Measurements from ENCODE around the gene KRT39. TPM values are rescaled to one million over a fixed set of nuclear protein-coding genes. Genes with fewer than 3 reads are reported as not detected.

The KRT39 gene
- total RNA-seq, 1 donor from 2014 or later, result 3.1 TPM

DNA sequence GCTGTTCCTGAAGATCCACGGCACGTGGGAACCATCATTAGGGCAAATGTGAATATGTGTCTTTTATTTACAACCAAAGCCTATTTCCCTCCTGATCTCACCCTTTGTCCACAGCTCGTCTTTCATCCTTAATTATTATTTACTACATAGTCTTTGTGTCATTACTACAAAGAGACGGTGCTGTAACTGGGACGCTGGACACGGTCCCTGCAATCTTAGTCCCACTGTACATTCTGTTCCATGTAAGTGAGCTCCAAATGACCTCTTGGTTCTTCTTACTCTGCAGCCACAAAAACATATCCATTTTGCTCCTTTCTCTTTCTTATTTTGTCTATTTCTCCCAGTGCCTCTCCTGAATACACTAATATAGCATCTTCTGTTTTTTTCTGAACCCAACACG is 16.6 kb downstream of the KRT39 start:
- no peak overlapping the region for H3K4me3 ChIP-seq (ENCODE audit: low read length in 3 of 3)
- no peak overlapping the region for H3K9ac ChIP-seq (ENCODE audit: low read depth in 1 of 3, low read length in 3 of 3)
- peaks cover 0 to 24% (median 12%) of the 10 kb centered on the region in 3 donors for H3K4me1 ChIP-seq (ENCODE audit: control insufficient read depth in 3 of 3, insufficient read depth in 3 of 3, low read length in 3 of 3)
- no peak overlapping the region for H3K27ac ChIP-seq (ENCODE audit: low read depth, low read length)
- no peaks in the 10 kb centered on the region for H3K36me3 ChIP-seq (ENCODE audit: control insufficient read depth in 3 of 3, insufficient read depth in 3 of 3, low read length in 3 of 3)
- peaks cover 0 to 10% (median 8%) of the 10 kb centered on the region in 3 donors for H3K27me3 ChIP-seq (ENCODE audit: control insufficient read depth in 3 of 3, insufficient read depth in 3 of 3, low read length in 3 of 3)
- no peaks in the 10 kb centered on the region for H3K9me3 ChIP-seq (ENCODE audit: control insufficient read depth in 3 of 3, low read length in 3 of 3)

DNA sequence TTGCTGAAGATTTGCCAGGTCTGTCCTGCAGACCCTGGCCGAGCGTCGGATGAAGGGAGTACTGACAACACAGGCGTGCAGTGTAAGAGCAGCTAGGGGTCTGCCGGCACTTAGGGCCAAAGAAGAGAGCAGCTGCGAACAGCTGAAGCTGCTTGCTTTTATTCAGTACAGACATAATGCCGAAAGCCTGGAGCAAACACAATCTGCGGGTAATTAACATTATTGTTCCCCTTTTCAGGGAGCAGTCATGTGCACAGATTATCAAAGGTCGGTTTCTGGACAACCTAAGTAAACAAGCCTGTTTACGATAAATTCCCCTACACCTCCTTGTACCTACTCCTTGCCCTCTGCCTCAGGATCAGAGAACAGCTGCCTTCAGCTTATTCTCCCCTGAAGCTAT is 17.3 kb downstream of the KRT39 start:
- peaks cover 0 to 10% (median 8%) of the 10 kb centered on the region in 3 donors for H3K27me3 ChIP-seq (ENCODE audit: control insufficient read depth in 3 of 3, insufficient read depth in 3 of 3, low read length in 3 of 3)
- no peaks in the 10 kb centered on the region for H3K9me3 ChIP-seq (ENCODE audit: control insufficient read depth in 3 of 3, low read length in 3 of 3)
- H3K9ac ChIP-seq (ENCODE audit: low read depth in 1 of 3, low read length in 3 of 3), result no peak overlapping the region

DNA sequence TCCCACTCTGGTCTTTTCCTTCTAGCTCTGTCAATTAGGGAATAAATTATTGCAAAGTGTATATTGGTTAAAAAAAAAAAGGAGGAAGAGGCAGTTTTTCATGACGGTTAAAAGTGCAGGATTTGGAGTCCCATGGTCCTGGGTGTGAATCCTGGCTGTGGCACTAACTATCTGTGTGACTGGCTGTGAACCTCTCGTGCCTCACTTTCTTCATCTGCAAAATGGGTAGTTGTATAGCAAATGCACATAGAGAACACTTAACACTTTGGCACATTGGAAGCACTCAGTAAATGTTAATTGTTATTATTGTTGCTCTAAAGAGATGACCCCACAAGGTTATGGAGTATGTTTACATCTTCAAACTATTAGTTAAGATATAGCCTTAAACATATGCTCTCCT is 18.8 kb downstream of the KRT39 start:
- no peaks in the 10 kb centered on the region for H3K9me3 ChIP-seq (ENCODE audit: control insufficient read depth in 3 of 3, low read length in 3 of 3)
- H3K4me1 ChIP-seq (ENCODE audit: control insufficient read depth in 3 of 3, insufficient read depth in 3 of 3, low read length in 3 of 3), result peaks cover 0 to 21% (median 7%) of the 10 kb centered on the region in 3 donors
- no peaks in the 10 kb centered on the region for H3K36me3 ChIP-seq (ENCODE audit: control insufficient read depth in 3 of 3, insufficient read depth in 3 of 3, low read length in 3 of 3)
- no peak overlapping the region for H3K27ac ChIP-seq (ENCODE audit: low read depth, low read length)
- H3K4me3 ChIP-seq (ENCODE audit: low read length in 3 of 3), result no peak overlapping the region
- no peak overlapping the region for H3K9ac ChIP-seq (ENCODE audit: low read depth in 1 of 3, low read length in 3 of 3)
- H3K27me3 ChIP-seq (ENCODE audit: control insufficient read depth in 3 of 3, insufficient read depth in 3 of 3, low read length in 3 of 3), result peaks cover 0 to 10% (median 8%) of the 10 kb centered on the region in 3 donors

More for the DNA sequence above, 17.3 kb downstream of the KRT39 start:
- H3K27ac ChIP-seq (ENCODE audit: low read depth, low read length), result no peak overlapping the region
- H3K4me3 ChIP-seq (ENCODE audit: low read length in 3 of 3), result no peak overlapping the region
- H3K36me3 ChIP-seq (ENCODE audit: control insufficient read depth in 3 of 3, insufficient read depth in 3 of 3, low read length in 3 of 3), result no peaks in the 10 kb centered on the region
- H3K4me1 ChIP-seq (ENCODE audit: control insufficient read depth in 3 of 3, insufficient read depth in 3 of 3, low read length in 3 of 3), result peaks cover 0 to 24% (median 12%) of the 10 kb centered on the region in 3 donors

DNA sequence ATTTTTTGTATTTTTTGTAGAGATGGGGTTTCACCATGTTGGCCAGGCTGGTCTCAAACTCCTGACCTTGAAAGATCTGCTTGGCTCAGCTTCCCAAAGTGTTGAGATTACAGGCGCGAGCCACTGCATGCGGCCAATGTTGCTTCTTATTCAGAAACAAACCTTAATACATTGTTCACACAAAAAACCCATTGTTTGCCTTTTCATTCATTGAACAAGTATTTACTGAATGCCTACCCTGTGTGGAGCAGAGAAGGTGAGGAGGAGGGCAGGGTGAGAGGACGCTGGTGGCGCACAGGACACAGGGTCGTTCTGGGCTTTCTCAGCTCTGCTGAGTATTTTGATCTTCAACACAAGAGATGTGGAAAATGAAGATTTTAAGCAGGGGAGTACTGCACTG is 21.3 kb downstream of the KRT39 start:
- Histone ChIP-seq H3K9me3 (ENCODE audit: control insufficient read depth in 3 of 3, low read length in 3 of 3) (no peaks in the 10 kb centered on the region), H3K27me3 (ENCODE audit: control insufficient read depth in 3 of 3, insufficient read depth in 3 of 3, low read length in 3 of 3) (peaks cover 0 to 10% (median 8%) of the 10 kb centered on the region in 3 donors), H3K4me1 (ENCODE audit: control insufficient read depth in 3 of 3, insufficient read depth in 3 of 3, low read length in 3 of 3) (peaks cover 0 to 9% (median 6%) of the 10 kb centered on the region in 3 donors), H3K27ac (ENCODE audit: low read depth, low read length) (no peak overlapping the region), H3K9ac (ENCODE audit: low read depth in 1 of 3, low read length in 3 of 3) (no peak overlapping the region), H3K36me3 (ENCODE audit: control insufficient read depth in 3 of 3, insufficient read depth in 3 of 3, low read length in 3 of 3) (no peaks in the 10 kb centered on the region), H3K4me3 (ENCODE audit: low read length in 3 of 3) (no peak overlapping the region)

DNA sequence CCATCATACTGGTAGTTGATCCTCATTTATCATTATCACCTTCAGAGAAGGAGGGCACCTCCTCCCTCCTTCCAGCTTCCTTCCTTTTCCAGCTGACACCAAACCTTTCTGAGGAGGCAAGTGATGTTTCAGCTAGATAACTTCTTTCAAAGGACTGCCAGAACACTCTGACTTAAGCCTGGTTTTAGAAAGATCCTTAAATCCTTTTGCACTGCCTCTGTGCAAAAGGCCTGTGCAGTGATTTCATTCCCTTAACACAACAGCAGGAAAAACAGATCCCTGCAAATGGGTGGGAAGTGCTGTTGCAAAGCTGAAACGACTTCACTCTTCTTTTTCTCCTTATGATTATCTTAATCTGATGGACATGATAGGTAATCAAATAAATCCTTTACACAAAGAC is 22.2 kb downstream of the KRT39 start:
- Histone ChIP-seq H3K27me3 (ENCODE audit: control insufficient read depth in 3 of 3, insufficient read depth in 3 of 3, low read length in 3 of 3) (peaks cover 0 to 8% (median 8%) of the 10 kb centered on the region in 3 donors), H3K9ac (ENCODE audit: low read depth in 1 of 3, low read length in 3 of 3) (no peak overlapping the region), H3K27ac (ENCODE audit: low read depth, low read length) (no peak overlapping the region), H3K9me3 (ENCODE audit: control insufficient read depth in 3 of 3, low read length in 3 of 3) (no peaks in the 10 kb centered on the region), H3K36me3 (ENCODE audit: control insufficient read depth in 3 of 3, insufficient read depth in 3 of 3, low read length in 3 of 3) (no peaks in the 10 kb centered on the region), H3K4me1 (ENCODE audit: control insufficient read depth in 3 of 3, insufficient read depth in 3 of 3, low read length in 3 of 3) (peaks cover 0 to 4% (median 2%) of the 10 kb centered on the region in 3 donors), H3K4me3 (ENCODE audit: low read length in 3 of 3) (no peak overlapping the region)

DNA sequence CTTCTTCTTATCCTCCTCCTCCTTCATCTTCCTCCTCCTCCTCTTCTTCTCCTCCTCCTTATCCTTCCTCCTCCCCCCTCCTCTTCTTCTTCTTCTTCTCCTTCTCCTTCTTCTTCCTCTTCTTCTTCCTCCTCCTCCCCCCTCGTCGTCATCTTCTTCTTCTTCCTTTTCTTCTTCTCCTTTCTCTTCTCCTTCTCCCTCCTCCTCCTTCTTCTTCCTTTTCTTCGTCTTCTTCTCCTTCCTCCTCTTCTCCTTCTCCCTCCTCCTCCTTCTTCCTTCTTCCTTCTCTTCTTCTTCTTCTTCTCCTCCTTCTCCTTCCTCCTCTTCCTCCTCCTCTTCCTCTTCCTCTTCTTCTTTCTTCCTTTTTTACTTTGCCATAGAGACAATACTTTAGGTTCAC is 24.2 kb downstream of the KRT39 start:
- peaks cover 0 to 7% (median 4%) of the 10 kb centered on the region in 3 donors for H3K4me1 ChIP-seq (ENCODE audit: control insufficient read depth in 3 of 3, insufficient read depth in 3 of 3, low read length in 3 of 3)
- peaks cover 0 to 4% (median 0%) of the 10 kb centered on the region in 3 donors for H3K27me3 ChIP-seq (ENCODE audit: control insufficient read depth in 3 of 3, insufficient read depth in 3 of 3, low read length in 3 of 3)
- H3K36me3 ChIP-seq (ENCODE audit: control insufficient read depth in 3 of 3, insufficient read depth in 3 of 3, low read length in 3 of 3), result no peaks in the 10 kb centered on the region
- no peaks in the 10 kb centered on the region for H3K9me3 ChIP-seq (ENCODE audit: control insufficient read depth in 3 of 3, low read length in 3 of 3)
- no peak overlapping the region for H3K4me3 ChIP-seq (ENCODE audit: low read length in 3 of 3)
- no peak overlapping the region for H3K27ac ChIP-seq (ENCODE audit: low read depth, low read length)
- H3K9ac ChIP-seq (ENCODE audit: low read depth in 1 of 3, low read length in 3 of 3), result no peak overlapping the region

DNA sequence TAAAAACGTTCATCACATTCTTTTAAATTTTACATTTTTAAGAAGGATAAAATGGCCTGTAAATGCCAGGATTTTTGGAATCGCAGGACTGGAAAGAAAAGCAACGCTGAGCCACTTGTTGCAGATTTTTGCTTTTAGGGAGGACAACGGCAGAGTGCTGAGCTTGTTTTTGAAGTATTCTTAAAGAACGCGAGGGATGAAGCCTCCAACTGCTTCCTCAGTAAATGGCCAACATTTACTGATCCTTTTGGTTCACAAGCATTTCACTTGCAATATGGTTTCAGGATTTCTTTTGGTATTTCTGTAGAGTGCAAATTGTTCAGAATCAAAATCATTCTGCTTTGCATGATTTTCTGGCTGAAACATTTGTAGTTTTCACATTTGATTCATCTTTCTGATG is 26.5 kb downstream of the KRT39 start:
- peaks cover 4 to 9% (median 7%) of the 10 kb centered on the region in 3 donors for H3K4me1 ChIP-seq (ENCODE audit: control insufficient read depth in 3 of 3, insufficient read depth in 3 of 3, low read length in 3 of 3)
- no peaks in the 10 kb centered on the region for H3K9me3 ChIP-seq (ENCODE audit: control insufficient read depth in 3 of 3, low read length in 3 of 3)
- H3K4me3 ChIP-seq (ENCODE audit: low read length in 3 of 3), result no peak overlapping the region
- no peaks in the 10 kb centered on the region for H3K27me3 ChIP-seq (ENCODE audit: control insufficient read depth in 3 of 3, insufficient read depth in 3 of 3, low read length in 3 of 3)
- no peaks in the 10 kb centered on the region for H3K36me3 ChIP-seq (ENCODE audit: control insufficient read depth in 3 of 3, insufficient read depth in 3 of 3, low read length in 3 of 3)
- no peak overlapping the region for H3K27ac ChIP-seq (ENCODE audit: low read depth, low read length)
- H3K9ac ChIP-seq (ENCODE audit: low read depth in 1 of 3, low read length in 3 of 3), result no peak overlapping the region

DNA sequence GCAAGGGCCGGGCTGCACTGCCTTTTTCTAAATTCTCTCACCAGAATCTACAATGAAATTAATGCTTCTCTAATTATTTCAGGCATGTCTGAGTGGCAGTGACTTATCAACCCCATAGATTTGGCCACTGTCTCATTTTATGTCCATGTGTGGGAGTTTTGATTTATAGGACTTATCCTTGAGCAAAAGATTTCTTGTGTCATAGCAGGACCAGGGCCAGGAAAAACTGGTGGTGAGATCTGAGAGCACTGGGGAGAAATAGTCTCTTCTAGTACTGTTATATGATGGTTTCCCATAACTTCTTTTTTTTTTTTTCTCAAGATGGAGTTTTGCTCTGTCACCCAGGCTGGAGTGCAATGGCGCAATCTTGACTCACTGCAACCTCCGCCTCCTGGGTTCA is 27.8 kb downstream of the KRT39 start:
- Histone ChIP-seq H3K4me3 (ENCODE audit: low read length in 3 of 3) (no peak overlapping the region), H3K36me3 (ENCODE audit: control insufficient read depth in 3 of 3, insufficient read depth in 3 of 3, low read length in 3 of 3) (no peaks in the 10 kb centered on the region), H3K4me1 (ENCODE audit: control insufficient read depth in 3 of 3, insufficient read depth in 3 of 3, low read length in 3 of 3) (peaks cover 4 to 9% (median 7%) of the 10 kb centered on the region in 3 donors), H3K27me3 (ENCODE audit: control insufficient read depth in 3 of 3, insufficient read depth in 3 of 3, low read length in 3 of 3) (no peaks in the 10 kb centered on the region), H3K9ac (ENCODE audit: low read depth in 1 of 3, low read length in 3 of 3) (no peak overlapping the region), H3K9me3 (ENCODE audit: control insufficient read depth in 3 of 3, low read length in 3 of 3) (no peaks in the 10 kb centered on the region), H3K27ac (ENCODE audit: low read depth, low read length) (no peak overlapping the region)

DNA sequence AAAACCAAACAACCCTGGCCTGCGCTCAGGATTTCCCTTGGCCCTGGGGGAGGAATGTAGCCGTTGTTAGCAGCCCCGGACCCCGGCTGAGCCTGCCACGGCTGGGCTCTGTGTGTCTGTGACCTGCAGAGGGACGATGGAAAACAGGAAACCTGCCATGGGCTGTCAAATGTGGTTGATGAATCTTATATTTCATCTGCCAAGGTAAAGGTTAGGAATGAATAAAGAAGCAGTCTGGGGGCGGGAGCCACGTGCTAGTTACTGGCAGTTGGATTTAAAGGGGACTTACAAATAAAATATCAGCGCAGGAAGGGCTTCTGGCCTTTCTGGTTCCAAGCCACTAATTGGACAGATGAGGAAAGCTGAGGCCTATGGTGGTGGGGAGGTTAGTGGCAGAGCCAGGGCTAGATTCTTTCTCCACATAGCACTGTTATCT is 29.3 kb downstream of the KRT39 start, which contains the start of gene KRT23:
Gene KRT23, minus strand, starts transcription at position 263 of the 436 bp plus-strand sequence. CDS start 1,043 bp downstream, outside the sequence.
- Histone ChIP-seq H3K4me3 (ENCODE audit: low read length in 3 of 3) (peak within 1 kb of the TSS in 2 of 3 donors; percentile 15 to 57), H3K27me3 (ENCODE audit: control insufficient read depth in 3 of 3, insufficient read depth in 3 of 3, low read length in 3 of 3) (no peaks in the 10 kb centered on the region), H3K9me3 (ENCODE audit: control insufficient read depth in 3 of 3, low read length in 3 of 3) (no peaks in the 10 kb centered on the region), H3K9ac (ENCODE audit: low read depth in 1 of 3, low read length in 3 of 3) (peak within 1 kb of the TSS in 2 of 3 donors; percentile 28 to 41), H3K27ac (ENCODE audit: low read depth, low read length) (peak within 1 kb of the TSS; percentile 46), H3K4me1 (ENCODE audit: control insufficient read depth in 3 of 3, insufficient read depth in 3 of 3, low read length in 3 of 3) (peaks cover 4 to 9% (median 7%) of the 10 kb centered on the region in 3 donors), H3K36me3 (ENCODE audit: control insufficient read depth in 3 of 3, insufficient read depth in 3 of 3, low read length in 3 of 3) (no peaks in the 10 kb centered on the region)

DNA sequence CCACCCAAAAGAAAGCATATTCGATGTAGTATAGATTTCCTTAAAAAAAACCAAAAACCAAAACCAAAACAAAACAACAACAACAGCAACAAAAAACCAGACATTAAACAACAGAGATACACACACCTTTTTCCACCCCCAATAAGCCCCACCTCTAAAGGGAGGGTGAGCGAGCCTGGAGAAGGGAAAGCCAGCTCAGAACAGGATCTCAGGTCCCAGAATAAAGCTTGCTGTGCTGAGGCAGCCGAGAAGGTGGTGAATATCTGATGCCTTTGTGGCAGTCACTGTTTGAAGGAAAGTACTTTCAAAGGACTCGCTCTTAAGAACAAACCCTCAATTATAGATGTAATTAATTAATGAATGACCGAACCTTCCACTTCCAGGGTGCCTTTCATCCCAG is 29.8 kb downstream of the KRT39 start:
- no peaks in the 10 kb centered on the region for H3K9me3 ChIP-seq (ENCODE audit: control insufficient read depth in 3 of 3, low read length in 3 of 3)
- no peaks in the 10 kb centered on the region for H3K27me3 ChIP-seq (ENCODE audit: control insufficient read depth in 3 of 3, insufficient read depth in 3 of 3, low read length in 3 of 3)
- H3K4me1 ChIP-seq (ENCODE audit: control insufficient read depth in 3 of 3, insufficient read depth in 3 of 3, low read length in 3 of 3), result peaks cover 4 to 9% (median 7%) of the 10 kb centered on the region in 3 donors
- H3K9ac ChIP-seq (ENCODE audit: low read depth in 1 of 3, low read length in 3 of 3), result peak overlapping the region in 2 of 3 donors; percentile 28 to 41
- H3K27ac ChIP-seq (ENCODE audit: low read depth, low read length), result peak overlapping the region; percentile 46
- peak overlapping the region in 2 of 3 donors; percentile 15 to 57 for H3K4me3 ChIP-seq (ENCODE audit: low read length in 3 of 3)
- H3K36me3 ChIP-seq (ENCODE audit: control insufficient read depth in 3 of 3, insufficient read depth in 3 of 3, low read length in 3 of 3), result no peaks in the 10 kb centered on the region
